A549 (cell line): ENCODE results near the gene EP400.

Source experiments
- CTCF ChIP-seq: fragments of >200 bp; sonication (Bioruptor Twin); formaldehyde crosslinking; IDR thresholded peaks from 3 replicates; pipeline ENCODE4 v1.5.1; 2016
- EP300 ChIP-seq, 2 experiments: fragments of >200 bp; sonication (Bioruptor Twin); formaldehyde crosslinking; IDR thresholded peaks; 2 replicates in 1 of 2; 3 replicates in 1 of 2; pipeline ENCODE4 v1.6.1; 2016 to 2017
- HDAC2 ChIP-seq: fragments of 200-600 bp; sonication (generic); IDR thresholded peaks from 2 replicates; pipeline ENCODE4 v1.6.1; 2016
- POLR2A ChIP-seq: IDR thresholded peaks from 2 replicates; pipeline ENCODE4 v1.6.1; 2012; ENCODE audit warnings: mild to moderate bottlenecking, low read length
- POLR2AphosphoS2 ChIP-seq: conservative IDR thresholded peaks from 2 replicates; pipeline ENCODE4 v1.6.1; 2012; ENCODE audit warnings: low read length, improper control_type of control experiment, inconsistent platforms
- SMC3 ChIP-seq: fragments of >200 bp; sonication (Bioruptor Twin); formaldehyde crosslinking; IDR thresholded peaks from 3 replicates; pipeline ENCODE4 v1.6.1; 2018; ENCODE audit warnings: inconsistent platforms

DNA sequence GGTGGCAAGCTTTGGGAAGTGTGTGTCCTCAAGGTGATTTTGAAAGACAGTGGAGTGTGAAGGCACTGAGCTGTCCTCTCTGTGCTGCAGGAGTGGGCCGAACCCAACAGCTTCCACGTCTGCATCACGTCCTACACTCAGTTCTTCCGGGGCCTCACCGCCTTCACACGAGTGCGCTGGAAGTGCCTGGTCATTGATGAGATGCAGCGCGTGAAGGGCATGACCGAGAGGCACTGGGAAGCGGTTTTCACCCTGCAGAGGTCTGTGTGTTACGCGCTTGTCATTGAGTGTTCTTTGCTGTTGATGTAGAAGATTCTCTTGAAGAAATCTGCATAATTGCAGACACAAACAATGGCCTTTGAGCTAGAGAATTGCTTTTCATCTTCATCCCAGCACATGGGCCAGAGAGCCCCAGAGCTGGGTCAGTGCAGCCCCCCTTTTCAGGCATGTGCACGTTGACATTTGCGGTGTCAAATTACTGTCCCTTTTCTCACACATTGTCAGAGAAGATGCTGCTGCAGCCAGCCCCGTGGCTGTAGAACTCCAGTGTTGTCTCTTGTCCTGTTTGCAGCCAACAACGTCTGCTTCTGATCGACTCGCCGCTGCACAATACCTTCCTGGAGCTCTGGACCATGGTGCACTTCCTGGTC, 63.3 kb downstream of the EP400 start:
- TF ChIP-seq SMC3 (no peak), CTCF (no peak), HDAC2 (no peak), POLR2AphosphoS2 (no peak), POLR2A (no peak), EP300 (IDR thresholded peaks at IDR 0.05) (no peak)
